Colonic mucosa (tissue), 4 donors: Measurements from ENCODE around the gene HPS4. TPM values are rescaled to one million over a fixed set of nuclear protein-coding genes. Genes with fewer than 3 reads are reported as not detected.

Source experiments
- DNase-seq: peaks from one replicate; pipeline ENCODE4 v3.0.0-alpha.2; 2020
- H3K27ac ChIP-seq: fragments of 200-600 bp; one replicate; pipeline ENCODE4 v1.8.0; 2021
- H3K27me3 ChIP-seq: fragments of 200-600 bp; one replicate; pipeline ENCODE4 v1.8.0; 2021
- H3K36me3 ChIP-seq: fragments of 200-600 bp; one replicate; pipeline ENCODE4 v1.8.0; 2021
- H3K4me1 ChIP-seq: fragments of 200-600 bp; one replicate; pipeline ENCODE4 v1.8.0; 2021; ENCODE audit warnings: mild to moderate bottlenecking
- H3K4me3 ChIP-seq: fragments of 200-600 bp; one replicate; pipeline ENCODE4 v1.8.0; 2021
- H3K9ac ChIP-seq, 2 donors: one replicate each; pipeline ENCODE4 v1.7.0; 2013; ENCODE audit warnings: control low read depth in 2 of 2, low read depth in 2 of 2, low read length in 2 of 2
- H3K9me3 ChIP-seq: fragments of 200-600 bp; one replicate; pipeline ENCODE4 v1.8.0; 2021
- intact Hi-C: fragments of 100-400 bp; cut with DNase I; formaldehyde crosslinking; loops from one replicate; pipeline ENCODE4 v1.14.1; 2022
- total RNA-seq, 2 donors: library from RNA; stranded (reverse); fragmentation: NEBNext Ultra II Directional in 1 of 2; extraction: Animal tissue kit (Norgen Biotek cat#: 25700) in 1 of 2; gene quantifications; one replicate each; pipeline ENCODE4 v1.2.1, GENCODE V29; 2021
- TF ChIP-seq, protein P1 (sequence below): fragments of 200-600 bp; IDR thresholded peaks from one replicate; pipeline ENCODE4 v1.8.0; 2022; ENCODE audit warnings: antibody characterized with exemption, mild to moderate bottlenecking
- donor health status: healthy.
- donor health status: DM: no; HTN: no; CAD: no.
- donor health status: DM: no; HTN: no; CAD: no.

Gene HPS4
- total RNA-seq, 2 donors from 2014 or later, result 23.8 to 26.3 TPM

DNA sequence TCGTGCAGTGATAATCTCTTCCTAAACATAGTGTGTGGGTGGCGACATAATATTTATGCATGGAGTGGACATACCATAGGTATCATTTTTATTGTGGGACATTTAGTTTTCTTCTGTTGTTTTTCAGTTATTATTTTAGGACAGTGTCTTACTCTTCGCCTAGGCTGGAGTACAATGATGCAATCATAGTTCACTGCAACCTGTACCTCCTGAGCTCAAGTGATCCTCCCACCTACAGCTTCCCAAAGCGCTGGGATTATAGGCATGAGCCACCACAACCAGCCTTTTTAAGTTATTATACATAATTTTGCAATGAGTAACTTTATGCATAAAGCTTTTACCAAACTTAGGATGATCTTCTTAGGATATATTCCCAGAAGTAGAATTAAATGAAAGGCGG lies 2.8 kb upstream of the HPS4 start:
- H3K4me1 ChIP-seq, result peaks cover 2% of the 10 kb centered on the region
- H3K27me3 ChIP-seq, result no peaks in the 10 kb centered on the region
- no peak overlapping the region for H3K9ac ChIP-seq
- H3K4me3 ChIP-seq, result no peak overlapping the region
- no peak overlapping the region for H3K27ac ChIP-seq
- no peaks in the 10 kb centered on the region for H3K9me3 ChIP-seq
- DNase-seq, result no peak
- H3K36me3 ChIP-seq, result no peaks in the 10 kb centered on the region
- intact Hi-C loops, result no loop called here
- TF ChIP-seq, protein P1, sequence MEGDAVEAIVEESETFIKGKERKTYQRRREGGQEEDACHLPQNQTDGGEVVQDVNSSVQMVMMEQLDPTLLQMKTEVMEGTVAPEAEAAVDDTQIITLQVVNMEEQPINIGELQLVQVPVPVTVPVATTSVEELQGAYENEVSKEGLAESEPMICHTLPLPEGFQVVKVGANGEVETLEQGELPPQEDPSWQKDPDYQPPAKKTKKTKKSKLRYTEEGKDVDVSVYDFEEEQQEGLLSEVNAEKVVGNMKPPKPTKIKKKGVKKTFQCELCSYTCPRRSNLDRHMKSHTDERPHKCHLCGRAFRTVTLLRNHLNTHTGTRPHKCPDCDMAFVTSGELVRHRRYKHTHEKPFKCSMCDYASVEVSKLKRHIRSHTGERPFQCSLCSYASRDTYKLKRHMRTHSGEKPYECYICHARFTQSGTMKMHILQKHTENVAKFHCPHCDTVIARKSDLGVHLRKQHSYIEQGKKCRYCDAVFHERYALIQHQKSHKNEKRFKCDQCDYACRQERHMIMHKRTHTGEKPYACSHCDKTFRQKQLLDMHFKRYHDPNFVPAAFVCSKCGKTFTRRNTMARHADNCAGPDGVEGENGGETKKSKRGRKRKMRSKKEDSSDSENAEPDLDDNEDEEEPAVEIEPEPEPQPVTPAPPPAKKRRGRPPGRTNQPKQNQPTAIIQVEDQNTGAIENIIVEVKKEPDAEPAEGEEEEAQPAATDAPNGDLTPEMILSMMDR, result no peak

DNA sequence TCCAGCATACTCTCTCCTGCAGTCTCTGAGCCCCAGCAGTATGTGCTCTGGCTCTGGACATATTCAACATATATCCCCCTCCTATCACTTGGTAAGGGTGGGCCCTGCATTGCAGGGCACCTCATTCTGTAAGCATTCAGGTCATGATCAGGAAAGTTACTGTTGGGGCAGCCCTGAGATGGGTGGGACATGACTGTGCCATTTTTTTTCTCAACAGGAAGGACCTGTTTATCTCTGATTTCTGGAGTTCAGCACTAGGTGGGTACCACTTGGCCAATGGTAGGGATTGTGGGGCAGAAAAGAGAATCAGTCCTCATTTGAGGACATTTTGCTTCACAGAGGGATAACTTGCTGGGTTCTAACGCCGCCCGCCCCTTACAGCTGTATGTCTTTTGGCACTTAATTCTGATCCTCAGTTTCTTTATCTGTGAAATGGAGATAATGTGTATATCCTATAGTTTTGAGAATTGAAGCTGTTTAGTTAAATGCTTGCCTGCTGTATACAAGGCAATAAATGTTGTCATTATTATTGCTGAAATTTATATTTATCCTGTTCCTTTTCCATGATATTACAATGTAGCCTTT lies 2.3 kb upstream of the HPS4 start:
- no peak overlapping the region for H3K9ac ChIP-seq
- peaks cover 7% of the 10 kb centered on the region for H3K4me1 ChIP-seq
- H3K4me3 ChIP-seq, result no peak overlapping the region
- H3K27ac ChIP-seq, result no peak overlapping the region
- no peaks in the 10 kb centered on the region for H3K9me3 ChIP-seq
- DNase-seq, result no peak
- H3K27me3 ChIP-seq, result no peaks in the 10 kb centered on the region
- H3K36me3 ChIP-seq, result no peaks in the 10 kb centered on the region
- TF ChIP-seq, protein P1, result no peak
- intact Hi-C loops, result no loop called here

DNA sequence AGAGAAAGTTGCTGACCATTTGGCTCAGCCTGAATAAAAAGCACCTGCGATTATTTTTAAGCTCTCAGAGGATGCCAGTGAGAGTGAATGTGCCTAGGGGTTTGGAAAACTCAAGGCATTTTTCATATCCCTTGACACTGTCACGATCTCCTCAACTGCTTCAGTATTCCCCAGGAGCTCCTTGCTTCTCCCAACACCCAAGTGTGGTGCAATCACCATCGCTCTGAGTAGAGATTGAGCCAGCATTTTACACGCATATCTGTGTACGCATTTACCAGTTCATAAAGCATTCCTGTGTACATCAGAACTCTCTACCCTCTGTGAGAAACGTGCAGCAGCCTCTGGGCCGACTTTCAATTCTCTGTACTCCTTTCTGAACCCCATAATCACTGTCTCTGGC lies 1.4 kb upstream of the HPS4 start:
- H3K9ac ChIP-seq, result no peak overlapping the region
- no peak overlapping the region for H3K27ac ChIP-seq
- H3K4me1 ChIP-seq, result peaks cover 9% of the 10 kb centered on the region

DNA sequence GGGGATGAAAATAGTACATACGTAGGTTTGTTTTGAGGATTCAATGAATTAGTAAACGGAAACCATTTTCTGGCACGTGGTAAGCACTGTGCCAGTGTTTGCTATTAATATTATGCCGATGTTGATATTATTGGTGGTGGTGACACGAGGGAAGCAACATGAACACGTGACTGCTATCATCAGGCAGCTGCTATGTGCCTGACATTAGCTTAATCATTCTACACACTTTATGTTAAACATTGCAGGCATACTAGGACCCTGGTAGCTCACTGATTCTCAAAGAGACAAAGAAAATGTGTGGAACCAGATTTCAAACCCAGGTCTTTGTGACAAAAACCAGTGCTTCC lies 750 bp upstream of the HPS4 start:
- Histone ChIP-seq H3K27me3 (no peaks in the 10 kb centered on the region), H3K9ac (peak overlapping the region; percentile 75 to 95), H3K4me3 (peak overlapping the region; percentile 90), H3K4me1 (peaks cover 9% of the 10 kb centered on the region), H3K27ac (peak overlapping the region; percentile 91), H3K36me3 (no peaks in the 10 kb centered on the region), H3K9me3 (no peaks in the 10 kb centered on the region)
- intact Hi-C loops, result no loop called here
- TF ChIP-seq, protein P1, result no peak
- no peak for DNase-seq

More for the DNA sequence above, 1.4 kb upstream of the HPS4 start:
- Histone ChIP-seq H3K36me3 (no peaks in the 10 kb centered on the region), H3K9me3 (no peaks in the 10 kb centered on the region), H3K27me3 (no peaks in the 10 kb centered on the region), H3K4me3 (no peak overlapping the region)
- TF ChIP-seq, protein P1, result no peak
- no peak for DNase-seq
- intact Hi-C loops, result no loop called here

- TF ChIP-seq, protein P1, result no peak
- intact Hi-C loops, result no loop called here
- H3K9ac ChIP-seq, result peak overlapping the region; percentile 88 to 95
- H3K4me3 ChIP-seq, result peak overlapping the region; percentile 90
- peak overlapping the region; percentile 91 for H3K27ac ChIP-seq
- peaks cover 9% of the 10 kb centered on the region for H3K4me1 ChIP-seq
- H3K27me3 ChIP-seq, result no peaks in the 10 kb centered on the region
- H3K36me3 ChIP-seq, result no peaks in the 10 kb centered on the region
- no peaks in the 10 kb centered on the region for H3K9me3 ChIP-seq
- no peak for DNase-seq
These were observed 542 bp downstream of the HPS4 start for GRCh38 chr22:26483043-26483438.
